ENCODE results near the gene TBL2.
"Not testable (repeated sequence)": the region's sequence is repeated elsewhere in the genome, so short reads cannot be mapped to it uniquely, and the experiment has no call there.

TBL2 gene

GRCh38 chr7:73573276-73573675 is 5.1 kb downstream of the TBL2 start:
- no peak overlapping the region for H3K4me3 ChIP-seq (ENCODE audit: low read depth, low read length)
- no peak for DNase-seq (ENCODE audit: low read depth)
- no peak for TF ChIP-seq CTCF (conservative IDR thresholded peaks at IDR 0.05; ENCODE audit: low read depth, low read length)

- no peak for TF ChIP-seq CTCF (conservative IDR thresholded peaks at IDR 0.05; ENCODE audit: low read depth, low read length)
- DNase-seq (ENCODE audit: low read depth) = no peak
- no peak overlapping the region for H3K4me3 ChIP-seq (ENCODE audit: low read depth, low read length)
Observed at GRCh38 chr7:73572767-73573186, 5.6 kb downstream of the TBL2 start.

DNA sequence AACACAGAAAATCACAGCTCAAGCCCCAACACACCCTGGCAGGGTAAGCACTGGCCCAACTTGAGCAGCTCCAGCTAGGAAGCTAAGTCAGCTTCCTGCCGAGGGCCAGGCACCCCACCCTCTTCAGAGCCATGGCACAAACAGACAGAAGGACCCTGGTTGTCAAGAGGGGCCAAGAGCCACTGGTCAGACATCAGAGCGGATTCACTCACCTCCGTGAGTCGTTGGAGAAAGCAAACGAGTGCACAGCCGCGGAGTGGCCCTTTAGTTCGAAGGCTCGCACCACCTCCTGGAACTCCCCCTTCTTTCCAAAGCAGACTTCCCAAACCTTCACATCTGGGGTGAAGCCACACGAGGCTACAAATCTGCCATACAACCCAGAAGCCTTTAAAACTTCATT is 7.4 kb downstream of the TBL2 start:
- no peak for TF ChIP-seq CTCF (conservative IDR thresholded peaks at IDR 0.05; ENCODE audit: low read depth, low read length)
- no peak for DNase-seq (ENCODE audit: low read depth)
- no peak overlapping the region for H3K4me3 ChIP-seq (ENCODE audit: low read depth, low read length)

DNA sequence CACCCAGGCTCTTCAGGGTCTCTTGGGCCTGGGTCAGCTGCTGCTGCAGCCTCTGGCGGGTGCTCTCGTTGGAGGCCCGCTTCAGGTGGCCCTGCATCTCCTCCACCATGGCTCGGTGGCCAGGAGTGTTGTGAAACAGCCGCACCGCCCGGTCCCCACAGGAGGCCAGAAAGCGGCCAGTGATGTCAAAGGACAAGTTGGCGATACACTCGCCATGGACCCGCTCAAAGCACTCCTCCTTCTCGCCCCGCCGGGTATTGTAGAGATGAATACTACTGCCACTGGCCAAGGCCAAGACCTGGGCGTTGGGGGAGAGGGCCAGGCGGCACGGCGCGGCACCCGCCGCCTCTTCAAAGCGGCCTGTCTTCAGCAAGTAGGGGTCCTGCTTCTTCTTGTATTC is 7.9 kb downstream of the TBL2 start:
- no peak for DNase-seq (ENCODE audit: low read depth)
- no peak overlapping the region for H3K4me3 ChIP-seq (ENCODE audit: low read depth, low read length)
- TF ChIP-seq CTCF (conservative IDR thresholded peaks at IDR 0.05; ENCODE audit: low read depth, low read length) = no peak

- no peak for TF ChIP-seq CTCF (conservative IDR thresholded peaks at IDR 0.05; ENCODE audit: low read depth, low read length)
Observed at GRCh38 chr7:73569042-73569608, 9.3 kb downstream of the TBL2 start.

DNA sequence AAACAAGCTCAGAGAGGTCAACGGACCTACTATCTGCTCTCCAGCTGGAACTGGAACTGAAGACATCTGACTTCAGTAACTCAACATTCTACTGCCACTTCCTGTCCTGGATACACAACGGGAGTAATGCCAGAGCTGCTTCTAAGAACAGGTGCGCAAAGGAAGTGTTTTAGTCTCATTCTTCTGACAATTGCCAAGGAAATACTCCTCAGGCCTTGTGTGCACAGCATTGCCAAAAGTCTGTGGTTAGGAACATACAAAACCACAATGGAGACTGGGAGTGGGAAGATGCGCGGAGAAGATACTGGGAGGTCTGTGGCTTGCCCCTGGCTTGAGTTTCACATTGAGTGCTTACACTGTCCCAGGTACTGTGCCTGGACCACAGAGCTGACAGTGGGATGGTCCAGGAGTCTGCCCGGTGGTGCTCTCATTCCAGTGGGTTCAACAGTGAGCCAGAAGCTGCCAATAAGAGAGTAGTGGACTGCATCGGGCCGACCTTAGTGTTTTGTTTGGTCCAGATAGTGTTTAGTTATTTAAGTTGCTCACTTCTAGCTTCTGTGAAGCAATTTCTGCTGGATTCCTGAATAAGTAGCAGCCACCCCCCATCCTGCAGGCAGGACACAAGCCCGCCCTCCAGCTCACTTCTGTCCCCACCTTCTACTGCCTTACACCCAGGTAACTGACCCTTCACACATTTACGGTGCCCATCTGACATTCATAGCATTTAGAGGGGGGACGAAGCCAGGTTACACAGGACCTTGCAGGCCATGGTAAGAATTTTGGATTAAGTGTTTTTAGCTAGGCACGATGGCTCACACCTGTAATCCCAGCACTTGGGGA is 10.3 kb downstream of the TBL2 start:
- peak; percentile 23 for DNase-seq (ENCODE audit: low read depth)
- no peak overlapping the region for H3K4me3 ChIP-seq (ENCODE audit: low read depth, low read length)
- TF ChIP-seq CTCF (conservative IDR thresholded peaks at IDR 0.05; ENCODE audit: low read depth, low read length) = no peak

More at GRCh38 chr7:73569042-73569608, 9.3 kb downstream of the TBL2 start:
- no peak overlapping the region for H3K4me3 ChIP-seq (ENCODE audit: low read depth, low read length)
- no peak for DNase-seq (ENCODE audit: low read depth)

DNA sequence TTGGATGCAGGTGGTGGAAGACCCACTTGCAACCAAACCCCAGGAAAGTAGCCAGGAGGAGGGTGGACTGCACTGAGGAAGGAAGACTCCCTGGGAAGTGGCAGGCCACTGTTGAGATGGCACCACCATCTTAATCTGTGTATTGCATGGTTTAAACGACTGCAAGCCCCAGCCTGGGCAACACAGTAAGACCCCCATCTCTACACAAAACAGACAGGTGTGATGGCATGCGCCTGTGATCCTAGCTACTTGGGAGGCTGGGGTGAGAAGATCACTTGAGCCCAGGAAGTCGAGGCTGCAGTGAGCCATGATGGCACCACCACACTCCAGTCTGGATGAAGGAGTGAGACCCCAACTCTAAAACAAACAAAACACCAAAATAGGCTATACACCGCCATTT is 11.2 kb downstream of the TBL2 start:
- no peak for DNase-seq (ENCODE audit: low read depth)
- no peak overlapping the region for H3K4me3 ChIP-seq (ENCODE audit: low read depth, low read length)
- no peak for TF ChIP-seq CTCF (conservative IDR thresholded peaks at IDR 0.05; ENCODE audit: low read depth, low read length)

GRCh38 chr7:73566431-73566830 is 11.9 kb downstream of the TBL2 start:
- not testable (repeated sequence) for H3K4me3 ChIP-seq (ENCODE audit: low read depth, low read length); DNase-seq (ENCODE audit: low read depth)
